ENCODE data around the gene SERPINF2. TPM values are rescaled to one million over a fixed set of nuclear protein-coding genes. Genes with fewer than 3 reads are reported as not detected.
A peak's percentile ranks its signal among the peaks of the same experiment; 100 is the strongest.
"Not testable (repeated sequence)": the region's sequence is repeated elsewhere in the genome, so short reads cannot be mapped to it uniquely, and the experiment has no call there.

SERPINF2 gene
- total and polyA plus RNA-seq, 2 donors from 2014 or later, result 30.6 to 209 TPM

- intact Hi-C loops (cut with DNase I), result no loop called here
- H3K4me3 ChIP-seq (ENCODE audit: low read length in 3 of 3), result peak overlapping the region in 1 of 3 donors; percentile 35
- peaks cover 3 to 26% (median 10%) of the 10 kb centered on the region in 3 donors for H3K4me1 ChIP-seq (ENCODE audit: control insufficient read depth in 2 of 3, insufficient read depth in 2 of 3, low read depth in 1 of 3, low read length in 3 of 3)
- H3K9me3 ChIP-seq (ENCODE audit: control insufficient read depth in 2 of 3, insufficient read depth in 1 of 3, low read length in 3 of 3), result no peaks in the 10 kb centered on the region
- FAIRE-seq, result no peak
- no peaks in the 10 kb centered on the region for H3K27me3 ChIP-seq (ENCODE audit: control insufficient read depth, insufficient read depth, low read length)
- H3K9ac ChIP-seq (ENCODE audit: low read length in 3 of 3), result peak overlapping the region in 1 of 3 donors; percentile 48
- H3K36me3 ChIP-seq (ENCODE audit: control insufficient read depth in 2 of 3, insufficient read depth in 3 of 3, low read length in 3 of 3), result peaks cover 0 to 3% (median 3%) of the 10 kb centered on the region in 3 donors
- peak overlapping the region; percentile 76 to 83 for H3K27ac ChIP-seq (ENCODE audit: low read depth in 2 of 2, low read length in 2 of 2)
- no peak for TF ChIP-seq CTCF (IDR thresholded peaks at IDR 0.05; ENCODE audit: borderline replicate concordance, extremely low read depth, insufficient read depth)
- no peak for DNase-seq
Measured at GRCh38 chr17:1737531-1738291, 5.0 kb upstream of the SERPINF2 start.

GRCh38 chr17:1741899-1742298 lies 772 bp upstream of the SERPINF2 start:
- H3K4me3 ChIP-seq (ENCODE audit: low read length in 3 of 3); H3K36me3 ChIP-seq (ENCODE audit: control insufficient read depth in 2 of 3, insufficient read depth in 3 of 3, low read length in 3 of 3); H3K9ac ChIP-seq (ENCODE audit: low read length in 3 of 3); DNase-seq; intact Hi-C loops (cut with DNase I); FAIRE-seq; H3K9me3 ChIP-seq (ENCODE audit: control insufficient read depth in 2 of 3, insufficient read depth in 1 of 3, low read length in 3 of 3); H3K27me3 ChIP-seq (ENCODE audit: control insufficient read depth, insufficient read depth, low read length): not testable (repeated sequence)
- Histone ChIP-seq H3K4me1 (ENCODE audit: control insufficient read depth in 2 of 3, insufficient read depth in 2 of 3, low read depth in 1 of 3, low read length in 3 of 3) (peaks cover under 1 to 13% (median 5%) of the 10 kb centered on the region in 3 donors), H3K27ac (ENCODE audit: low read depth in 2 of 2, low read length in 2 of 2) (peak overlapping the region; percentile 59 to 74)

- Histone ChIP-seq H3K4me1 (ENCODE audit: control insufficient read depth in 2 of 3, insufficient read depth in 2 of 3, low read depth in 1 of 3, low read length in 3 of 3) (peaks cover 0 to 4% (median under 1%) of the 10 kb centered on the region in 3 donors), H3K36me3 (ENCODE audit: control insufficient read depth in 2 of 3, insufficient read depth in 3 of 3, low read length in 3 of 3) (no peaks in the 10 kb centered on the region), H3K4me3 (ENCODE audit: low read length in 3 of 3) (peak overlapping the region in 2 of 3 donors; percentile 63 to 64), H3K9ac (ENCODE audit: low read length in 3 of 3) (no peak overlapping the region), H3K9me3 (ENCODE audit: control insufficient read depth in 2 of 3, insufficient read depth in 1 of 3, low read length in 3 of 3) (no peaks in the 10 kb centered on the region), H3K27ac (ENCODE audit: low read depth in 2 of 2, low read length in 2 of 2) (peak overlapping the region; percentile 54 to 74), H3K27me3 (ENCODE audit: control insufficient read depth, insufficient read depth, low read length) (no peaks in the 10 kb centered on the region)
- intact Hi-C loops (cut with DNase I), result no loop called here
- DNase-seq (no peak), FAIRE-seq (no peak)
- no peak for TF ChIP-seq CTCF (IDR thresholded peaks at IDR 0.05; ENCODE audit: borderline replicate concordance, extremely low read depth, insufficient read depth)
Measured at GRCh38 chr17:1743088-1743439, 393 bp downstream of the SERPINF2 start.

- intact Hi-C loops (cut with DNase I), result no loop called here
- Histone ChIP-seq H3K9me3 (ENCODE audit: control insufficient read depth in 2 of 3, insufficient read depth in 1 of 3, low read length in 3 of 3) (no peaks in the 10 kb centered on the region), H3K4me1 (ENCODE audit: control insufficient read depth in 2 of 3, insufficient read depth in 2 of 3, low read depth in 1 of 3, low read length in 3 of 3) (peaks cover 0 to 4% (median 0%) of the 10 kb centered on the region in 3 donors), H3K4me3 (ENCODE audit: low read length in 3 of 3) (peak overlapping the region in 2 of 3 donors; percentile 59 to 72), H3K27ac (ENCODE audit: low read depth in 2 of 2, low read length in 2 of 2) (no peak overlapping the region), H3K9ac (ENCODE audit: low read length in 3 of 3) (no peak overlapping the region), H3K27me3 (ENCODE audit: control insufficient read depth, insufficient read depth, low read length) (no peaks in the 10 kb centered on the region), H3K36me3 (ENCODE audit: control insufficient read depth in 2 of 3, insufficient read depth in 3 of 3, low read length in 3 of 3) (no peaks in the 10 kb centered on the region)
- TF ChIP-seq CTCF (IDR thresholded peaks at IDR 0.05; ENCODE audit: borderline replicate concordance, extremely low read depth, insufficient read depth), result no peak
- FAIRE-seq (no peak), DNase-seq (peak in 1 of 5 donors; percentile 32)
Measured at GRCh38 chr17:1744551-1745512, 2.2 kb downstream of the SERPINF2 start.

All from kidney (tissue), 14 donors.